ENCODE data around the gene DHX32.
"Not testable (repeated sequence)": the region's sequence is repeated elsewhere in the genome, so short reads cannot be mapped to it uniquely, and the experiment has no call there.

Gene DHX32

DNA sequence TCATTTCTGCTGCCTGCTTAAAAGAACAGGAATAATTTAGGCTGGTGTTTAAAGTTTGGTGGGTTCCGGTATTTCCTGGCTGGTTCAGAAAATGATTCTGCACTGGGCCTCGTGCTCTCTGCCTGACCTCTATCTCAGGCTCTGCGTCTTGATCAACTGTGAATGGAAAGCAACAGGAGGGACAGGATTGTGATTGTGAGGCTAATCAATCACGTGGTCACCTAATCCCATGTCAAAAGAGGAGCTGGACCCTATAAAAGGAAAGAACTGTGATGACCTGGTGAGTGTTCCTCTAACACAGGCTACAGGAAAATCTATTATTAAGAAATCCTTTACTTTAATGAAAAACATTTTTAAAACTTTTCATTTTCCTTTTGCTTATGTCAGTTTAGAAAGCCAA is at the start of gene DHX32:
Gene DHX32 (minus strand): TSS at position 101 of the 400 bp plus-strand sequence. CDS start 468 bp downstream, outside the sequence.
- Histone ChIP-seq H3K27ac (ENCODE audit: low read length) (no peak within 1 kb of the TSS), H3K9ac (ENCODE audit: low read length in 2 of 2) (no peak within 1 kb of the TSS), H3K4me3 (ENCODE audit: low read length in 2 of 2) (no peak within 1 kb of the TSS), H3K36me3 (ENCODE audit: control insufficient read depth in 2 of 2, insufficient read depth in 2 of 2, low read length in 2 of 2) (no peaks in the 10 kb centered on the region), H3K9me3 (ENCODE audit: control insufficient read depth in 2 of 2, low read length in 2 of 2) (peaks cover 0 to 2% of the 10 kb centered on the region in 2 donors), H3K4me1 (ENCODE audit: control insufficient read depth, insufficient read depth, low read length) (no peaks in the 10 kb centered on the region), H3K27me3 (ENCODE audit: control insufficient read depth in 1 of 2, insufficient read depth in 2 of 2, low read length in 2 of 2) (no peaks in the 10 kb centered on the region)

- Histone ChIP-seq H3K4me3 (ENCODE audit: low read length in 2 of 2) (no peak overlapping the region), H3K27me3 (ENCODE audit: control insufficient read depth in 1 of 2, insufficient read depth in 2 of 2, low read length in 2 of 2) (no peaks in the 10 kb centered on the region), H3K27ac (ENCODE audit: low read length) (no peak overlapping the region), H3K36me3 (ENCODE audit: control insufficient read depth in 2 of 2, insufficient read depth in 2 of 2, low read length in 2 of 2) (no peaks in the 10 kb centered on the region), H3K9ac (ENCODE audit: low read length in 2 of 2) (no peak overlapping the region), H3K4me1 (ENCODE audit: control insufficient read depth, insufficient read depth, low read length) (no peaks in the 10 kb centered on the region), H3K9me3 (ENCODE audit: control insufficient read depth in 2 of 2, low read length in 2 of 2) (no peaks in the 10 kb centered on the region)
Measured at GRCh38 chr10:125929618-125930017, 48.5 kb upstream of the DHX32 start.

DNA sequence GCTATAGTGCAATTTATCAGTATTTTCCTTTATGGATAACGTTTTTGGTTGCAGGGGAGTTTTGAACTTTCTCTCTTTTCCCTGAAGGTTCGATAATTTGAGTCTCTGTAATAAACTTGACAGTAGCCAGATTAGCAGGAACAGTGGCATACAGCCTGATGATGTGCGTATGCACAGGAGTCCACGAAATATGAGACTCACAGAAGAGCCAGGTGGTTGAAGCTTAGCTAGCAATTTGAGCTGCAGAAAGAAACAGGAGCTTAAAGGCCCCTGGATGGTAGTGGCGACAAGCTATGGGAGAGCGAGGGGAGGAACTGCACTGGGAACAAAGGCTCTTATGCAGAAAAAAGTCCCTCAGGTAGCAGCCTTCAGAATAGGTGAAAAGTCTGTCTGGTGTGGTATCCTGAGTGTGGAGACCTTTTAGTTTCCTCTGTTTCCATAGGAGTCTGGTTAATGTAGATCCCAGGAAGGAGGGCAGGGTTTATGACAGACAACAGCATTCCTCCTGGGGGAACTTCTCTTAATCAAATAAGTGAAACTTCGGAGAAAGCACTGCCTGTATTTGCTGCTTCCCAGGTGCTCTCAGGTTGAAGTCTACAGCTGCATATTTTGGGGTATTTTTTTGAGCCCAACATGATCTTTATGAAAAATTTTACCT is 48.0 kb upstream of the DHX32 start:
- Histone ChIP-seq H3K27ac (ENCODE audit: low read length) (no peak overlapping the region), H3K9me3 (ENCODE audit: control insufficient read depth in 2 of 2, low read length in 2 of 2) (no peaks in the 10 kb centered on the region), H3K4me1 (ENCODE audit: control insufficient read depth, insufficient read depth, low read length) (no peaks in the 10 kb centered on the region), H3K36me3 (ENCODE audit: control insufficient read depth in 2 of 2, insufficient read depth in 2 of 2, low read length in 2 of 2) (no peaks in the 10 kb centered on the region), H3K27me3 (ENCODE audit: control insufficient read depth in 1 of 2, insufficient read depth in 2 of 2, low read length in 2 of 2) (no peaks in the 10 kb centered on the region), H3K9ac (ENCODE audit: low read length in 2 of 2) (no peak overlapping the region), H3K4me3 (ENCODE audit: low read length in 2 of 2) (no peak overlapping the region)

DNA sequence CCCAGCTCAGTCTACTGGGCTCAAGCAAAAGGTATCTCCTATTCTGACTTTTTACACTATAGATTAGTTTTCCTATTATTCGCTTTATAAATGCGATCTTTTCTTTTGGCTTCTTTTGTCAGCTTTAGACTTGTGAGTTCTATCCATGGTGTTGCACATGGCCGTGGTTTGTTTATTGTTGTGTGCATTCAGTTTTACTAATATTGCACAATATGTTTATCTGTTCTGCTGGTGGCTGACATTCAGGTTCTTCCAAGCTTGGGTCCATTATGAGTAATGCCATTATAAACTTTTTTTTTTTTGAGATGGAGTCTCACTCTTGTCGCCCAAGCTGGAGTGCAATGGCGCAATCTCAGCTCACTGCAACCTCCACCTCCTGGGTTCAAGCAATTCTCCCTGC is 46.2 kb upstream of the DHX32 start:
- H3K9me3 ChIP-seq (ENCODE audit: control insufficient read depth in 2 of 2, low read length in 2 of 2); H3K27ac ChIP-seq (ENCODE audit: low read length); H3K27me3 ChIP-seq (ENCODE audit: control insufficient read depth in 1 of 2, insufficient read depth in 2 of 2, low read length in 2 of 2); H3K4me3 ChIP-seq (ENCODE audit: low read length in 2 of 2); H3K4me1 ChIP-seq (ENCODE audit: control insufficient read depth, insufficient read depth, low read length); H3K36me3 ChIP-seq (ENCODE audit: control insufficient read depth in 2 of 2, insufficient read depth in 2 of 2, low read length in 2 of 2); H3K9ac ChIP-seq (ENCODE audit: low read length in 2 of 2): not testable (repeated sequence)

DNA sequence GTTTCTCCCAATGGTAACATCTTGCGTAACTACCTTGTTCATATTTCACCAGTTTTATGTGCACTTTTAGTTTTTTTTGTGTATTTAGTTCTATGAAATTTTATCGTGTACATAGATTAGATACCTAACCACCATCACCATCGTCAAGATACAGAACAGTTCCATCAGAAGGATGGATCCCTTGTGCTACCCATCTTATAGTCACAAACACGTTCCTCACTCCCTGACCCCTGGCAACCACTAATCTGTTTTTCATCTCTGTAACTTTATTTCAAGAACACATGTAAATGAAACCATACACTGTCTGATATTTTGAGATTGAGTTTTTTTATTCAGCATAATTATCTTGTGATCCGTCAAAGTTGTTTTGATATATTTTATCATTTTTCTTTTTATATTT is 45.2 kb upstream of the DHX32 start:
- H3K9ac ChIP-seq (ENCODE audit: low read length in 2 of 2) = no peak overlapping the region
- no peak overlapping the region for H3K27ac ChIP-seq (ENCODE audit: low read length)
- H3K4me3 ChIP-seq (ENCODE audit: low read length in 2 of 2) = no peak overlapping the region
- no peaks in the 10 kb centered on the region for H3K27me3 ChIP-seq (ENCODE audit: control insufficient read depth in 1 of 2, insufficient read depth in 2 of 2, low read length in 2 of 2)
- H3K9me3 ChIP-seq (ENCODE audit: control insufficient read depth in 2 of 2, low read length in 2 of 2) = no peaks in the 10 kb centered on the region
- H3K4me1 ChIP-seq (ENCODE audit: control insufficient read depth, insufficient read depth, low read length) = no peaks in the 10 kb centered on the region
- no peaks in the 10 kb centered on the region for H3K36me3 ChIP-seq (ENCODE audit: control insufficient read depth in 2 of 2, insufficient read depth in 2 of 2, low read length in 2 of 2)

DNA sequence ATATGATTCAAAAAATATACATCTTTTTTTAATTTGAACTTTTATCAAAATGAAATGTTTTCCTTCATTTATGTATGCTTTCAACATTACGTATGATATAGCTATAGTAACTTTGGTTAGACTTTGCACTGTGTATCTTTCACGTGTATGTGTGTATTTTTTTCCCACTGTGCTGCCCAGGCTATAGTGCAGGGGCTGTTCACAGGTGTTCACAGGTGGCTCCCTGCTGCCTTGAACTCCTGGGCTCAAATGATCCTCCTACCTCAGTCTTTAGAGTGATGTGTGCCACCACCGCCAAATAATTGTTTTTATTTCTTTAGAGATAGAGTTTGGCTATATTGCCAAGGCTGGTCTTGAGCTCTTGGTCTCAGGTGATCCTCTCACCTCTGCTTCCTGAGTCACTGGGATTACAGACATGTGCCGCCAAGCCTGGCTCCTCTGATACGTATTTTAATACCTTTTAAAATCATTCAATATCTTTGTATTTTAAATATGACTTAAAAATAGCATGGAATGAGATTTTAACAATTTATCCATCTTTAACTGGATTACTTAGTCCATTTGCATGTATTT is 44.3 kb upstream of the DHX32 start:
- H3K4me1 ChIP-seq (ENCODE audit: control insufficient read depth, insufficient read depth, low read length) = no peaks in the 10 kb centered on the region
- H3K4me3 ChIP-seq (ENCODE audit: low read length in 2 of 2) = no peak overlapping the region
- no peak overlapping the region for H3K27ac ChIP-seq (ENCODE audit: low read length)
- H3K36me3 ChIP-seq (ENCODE audit: control insufficient read depth in 2 of 2, insufficient read depth in 2 of 2, low read length in 2 of 2) = no peaks in the 10 kb centered on the region
- no peaks in the 10 kb centered on the region for H3K27me3 ChIP-seq (ENCODE audit: control insufficient read depth in 1 of 2, insufficient read depth in 2 of 2, low read length in 2 of 2)
- H3K9me3 ChIP-seq (ENCODE audit: control insufficient read depth in 2 of 2, low read length in 2 of 2) = no peaks in the 10 kb centered on the region
- no peak overlapping the region for H3K9ac ChIP-seq (ENCODE audit: low read length in 2 of 2)

DNA sequence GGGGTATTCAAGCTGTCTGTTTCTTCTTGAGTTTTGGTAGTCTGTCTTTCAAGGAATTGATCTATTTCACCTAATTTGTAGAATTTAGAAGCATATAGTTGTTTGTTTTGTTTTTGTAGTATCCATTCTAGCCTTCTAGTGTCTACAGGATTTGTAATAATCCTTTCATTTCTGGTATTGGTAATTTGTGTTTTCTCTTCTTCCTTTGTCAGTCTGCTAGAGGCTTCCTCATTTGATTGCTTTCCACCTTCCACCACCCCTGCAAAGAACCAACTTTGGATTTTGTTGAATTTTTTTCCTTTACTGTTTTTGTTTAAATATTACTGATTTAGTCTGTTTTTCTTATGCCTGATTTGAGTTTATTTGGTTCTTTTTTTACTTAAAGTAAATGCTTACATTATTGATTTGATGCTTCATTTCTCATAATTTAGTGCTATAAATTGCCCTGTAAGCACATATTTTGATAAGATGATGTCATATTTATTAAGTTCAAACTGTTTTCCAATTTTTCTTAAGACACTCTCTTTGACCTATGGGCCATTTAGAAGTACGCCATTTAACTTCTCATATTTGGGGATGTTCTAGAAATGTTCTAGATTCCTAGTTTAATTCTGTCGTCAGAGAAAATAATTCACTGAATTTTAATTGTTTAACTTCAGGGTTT is 40.7 kb upstream of the DHX32 start:
- H3K4me1 ChIP-seq (ENCODE audit: control insufficient read depth, insufficient read depth, low read length); H3K4me3 ChIP-seq (ENCODE audit: low read length in 2 of 2); H3K9me3 ChIP-seq (ENCODE audit: control insufficient read depth in 2 of 2, low read length in 2 of 2); H3K27ac ChIP-seq (ENCODE audit: low read length); H3K36me3 ChIP-seq (ENCODE audit: control insufficient read depth in 2 of 2, insufficient read depth in 2 of 2, low read length in 2 of 2); H3K9ac ChIP-seq (ENCODE audit: low read length in 2 of 2); H3K27me3 ChIP-seq (ENCODE audit: control insufficient read depth in 1 of 2, insufficient read depth in 2 of 2, low read length in 2 of 2): not testable (repeated sequence)

DNA sequence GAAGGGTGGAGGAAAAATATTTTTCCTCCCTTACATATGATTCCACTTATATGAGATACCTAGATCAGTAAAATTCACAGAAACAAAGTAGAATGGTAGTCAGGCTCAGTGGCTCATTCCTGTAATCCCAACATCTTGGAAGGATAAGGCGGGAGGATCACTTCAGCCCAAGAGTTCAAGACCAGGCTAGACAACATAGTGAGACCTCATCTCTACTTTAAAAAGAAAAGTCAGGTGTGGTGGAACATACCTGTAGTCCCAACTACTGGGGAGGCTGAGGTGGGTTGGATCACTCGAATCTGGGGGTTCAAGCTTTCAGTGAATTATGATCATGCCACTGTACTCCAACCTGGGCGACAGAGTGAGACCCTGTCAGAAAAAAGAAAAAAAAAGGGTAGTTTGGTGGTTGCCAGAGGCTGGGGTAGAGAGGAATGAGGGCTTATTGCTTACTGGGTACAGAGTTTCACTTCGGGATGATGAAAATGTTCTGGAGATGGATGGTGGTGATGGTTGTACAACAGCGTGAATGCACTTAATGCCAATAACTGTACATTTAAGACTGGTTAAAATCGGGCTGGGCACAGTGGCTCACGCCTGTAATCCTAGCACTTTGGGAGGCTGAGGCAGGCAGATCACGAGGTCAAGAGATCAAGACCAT is 36.7 kb upstream of the DHX32 start:
- H3K9me3 ChIP-seq (ENCODE audit: control insufficient read depth in 2 of 2, low read length in 2 of 2); H3K27ac ChIP-seq (ENCODE audit: low read length); H3K27me3 ChIP-seq (ENCODE audit: control insufficient read depth in 1 of 2, insufficient read depth in 2 of 2, low read length in 2 of 2); H3K36me3 ChIP-seq (ENCODE audit: control insufficient read depth in 2 of 2, insufficient read depth in 2 of 2, low read length in 2 of 2); H3K4me1 ChIP-seq (ENCODE audit: control insufficient read depth, insufficient read depth, low read length); H3K9ac ChIP-seq (ENCODE audit: low read length in 2 of 2); H3K4me3 ChIP-seq (ENCODE audit: low read length in 2 of 2): not testable (repeated sequence)

GRCh38 chr10:125916977-125917376 is 35.9 kb upstream of the DHX32 start:
- no peak overlapping the region for H3K27ac ChIP-seq (ENCODE audit: low read length)
- no peaks in the 10 kb centered on the region for H3K4me1 ChIP-seq (ENCODE audit: control insufficient read depth, insufficient read depth, low read length)
- no peak overlapping the region for H3K4me3 ChIP-seq (ENCODE audit: low read length in 2 of 2)
- H3K27me3 ChIP-seq (ENCODE audit: control insufficient read depth in 1 of 2, insufficient read depth in 2 of 2, low read length in 2 of 2) = no peaks in the 10 kb centered on the region
- no peaks in the 10 kb centered on the region for H3K36me3 ChIP-seq (ENCODE audit: control insufficient read depth in 2 of 2, insufficient read depth in 2 of 2, low read length in 2 of 2)
- H3K9me3 ChIP-seq (ENCODE audit: control insufficient read depth in 2 of 2, low read length in 2 of 2) = no peaks in the 10 kb centered on the region
- no peak overlapping the region for H3K9ac ChIP-seq (ENCODE audit: low read length in 2 of 2)

GRCh38 chr10:125913277-125913676 is 32.2 kb upstream of the DHX32 start:
- H3K36me3 ChIP-seq (ENCODE audit: control insufficient read depth in 2 of 2, insufficient read depth in 2 of 2, low read length in 2 of 2); H3K4me3 ChIP-seq (ENCODE audit: low read length in 2 of 2); H3K27me3 ChIP-seq (ENCODE audit: control insufficient read depth in 1 of 2, insufficient read depth in 2 of 2, low read length in 2 of 2); H3K9me3 ChIP-seq (ENCODE audit: control insufficient read depth in 2 of 2, low read length in 2 of 2); H3K27ac ChIP-seq (ENCODE audit: low read length); H3K4me1 ChIP-seq (ENCODE audit: control insufficient read depth, insufficient read depth, low read length); H3K9ac ChIP-seq (ENCODE audit: low read length in 2 of 2): not testable (repeated sequence)

DNA sequence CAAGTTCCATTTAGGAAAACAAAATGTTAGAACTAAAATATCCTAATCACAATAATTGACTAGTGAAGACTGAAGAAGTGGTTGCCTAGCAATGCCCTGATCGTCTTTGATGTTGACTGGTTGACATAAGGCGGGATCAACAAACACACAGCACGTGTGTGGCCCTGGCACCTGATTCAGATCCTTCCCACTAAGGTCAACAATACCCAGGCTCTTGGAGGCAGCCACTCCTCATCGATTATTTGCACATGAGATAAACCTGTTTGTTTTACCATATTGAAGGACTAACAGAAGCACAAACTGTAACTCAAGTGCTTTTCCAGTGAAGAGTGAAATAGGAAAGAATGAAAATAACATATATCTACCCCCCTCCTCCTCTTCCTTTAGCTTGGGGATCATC is 30.9 kb upstream of the DHX32 start:
- Histone ChIP-seq H3K36me3 (ENCODE audit: control insufficient read depth in 2 of 2, insufficient read depth in 2 of 2, low read length in 2 of 2) (no peaks in the 10 kb centered on the region), H3K4me1 (ENCODE audit: control insufficient read depth, insufficient read depth, low read length) (no peaks in the 10 kb centered on the region), H3K9me3 (ENCODE audit: control insufficient read depth in 2 of 2, low read length in 2 of 2) (no peaks in the 10 kb centered on the region), H3K9ac (ENCODE audit: low read length in 2 of 2) (no peak overlapping the region), H3K27me3 (ENCODE audit: control insufficient read depth in 1 of 2, insufficient read depth in 2 of 2, low read length in 2 of 2) (no peaks in the 10 kb centered on the region), H3K4me3 (ENCODE audit: low read length in 2 of 2) (no peak overlapping the region), H3K27ac (ENCODE audit: low read length) (no peak overlapping the region)
